ENCODE data around the gene RPL22. TPM values are rescaled to one million over a fixed set of nuclear protein-coding genes. Genes with fewer than 3 reads are reported as not detected.

Gene RPL22
- total RNA-seq, 2 experiments from 2014 or later: 258 to 298 TPM

DNA sequence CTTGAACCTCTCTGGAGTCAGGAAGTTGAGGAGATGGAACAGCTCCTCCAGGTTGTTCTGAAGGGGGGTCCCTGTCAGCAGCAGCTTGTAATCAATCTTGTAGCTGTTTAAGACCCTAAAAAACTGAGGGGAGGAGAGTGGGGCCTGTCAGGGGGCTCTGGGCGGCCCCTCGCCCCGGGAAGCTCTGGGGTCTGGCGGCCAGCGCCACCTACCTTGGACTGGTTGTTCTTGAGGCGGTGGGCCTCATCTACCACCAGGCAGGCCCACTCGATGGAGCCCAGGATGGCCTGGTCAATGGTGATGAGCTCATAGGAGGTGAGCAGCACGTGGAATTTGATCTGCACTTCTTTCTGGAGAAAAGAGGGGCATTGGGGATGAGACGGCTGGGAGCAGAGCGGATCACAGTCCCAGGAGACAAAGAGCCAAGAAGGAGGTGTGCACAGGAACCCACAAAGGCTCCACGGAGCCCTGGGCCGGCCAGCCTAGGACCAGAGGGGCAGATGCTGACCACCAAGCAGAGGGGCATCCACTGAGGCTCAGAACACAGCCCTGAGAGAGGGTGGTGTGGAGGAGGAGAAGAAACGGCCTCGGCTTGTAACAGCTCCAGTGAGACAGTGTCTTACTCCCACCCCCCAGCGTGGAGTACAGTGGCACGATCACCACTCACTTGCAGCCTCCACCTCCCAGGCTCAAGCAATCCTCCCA lies 62.7 kb downstream of the RPL22 start:
- Mint-ChIP-seq H3K4me3 (no peak overlapping the region), H3K4me1 (no peaks in the 10 kb centered on the region), H3K27ac (no peak overlapping the region), H3K9me3 (peaks cover 3% of the 10 kb centered on the region), H3K36me3 (ENCODE audit: low read depth) (no peaks in the 10 kb centered on the region), H3K27me3 (no peaks in the 10 kb centered on the region)
- ChIA-PET CTCF (no interaction called here), POLR2A (no interaction called here)
- no peak for DNase-seq

Other genes with a start within 250 kb of the RPL22 start
- gene NPHP4, start 207.2 kb downstream of the RPL22 start, total RNA-seq: 10 to 100 TPM; 18.1 to 19.1 TPM
- gene KCNAB2, start 153.7 kb downstream of the RPL22 start, total RNA-seq: 100 to 1,000 TPM; 284 to 286 TPM
- under 1 TPM; 0.10 to 0.18 TPM for gene CHD5, start 19.3 kb downstream of the RPL22 start, total RNA-seq
- gene RNF207, start 6.5 kb upstream of the RPL22 start, total RNA-seq: 10 to 100 TPM; 12.4 to 16.4 TPM
- gene ICMT, start 36.4 kb upstream of the RPL22 start, total RNA-seq: 10 to 100 TPM; 49.8 to 49.9 TPM
- gene HES3, start 44.6 kb upstream of the RPL22 start, total RNA-seq: not detected
- gene GPR153, start 61.5 kb upstream of the RPL22 start, total RNA-seq: 1 to 10 TPM; 3.9 to 4.4 TPM
- gene ACOT7, start 194.2 kb upstream of the RPL22 start, total RNA-seq: 10 to 100 TPM; 56.8 to 58.6 TPM
- gene HES2, start 220.3 kb upstream of the RPL22 start, total RNA-seq: under 1 TPM; 0.13 to 0.70 TPM
- under 1 TPM; 0.96 to 0.98 TPM for gene ESPN, start 225.2 kb upstream of the RPL22 start, total RNA-seq